HCT116 (cell line): ENCODE results near the gene POLR3H. TPM values are rescaled to one million over a fixed set of nuclear protein-coding genes. Genes with fewer than 3 reads are reported as not detected.

ENCODE experiments used
- ATAC-seq: fragments of 200-7000 bp; cut with Tn5 transposase; 2 replicates; pipeline ENCODE4 v1.9.1; 2020; ENCODE audit warnings: mild to moderate bottlenecking, moderate library complexity
- BruUV-seq: library from RNA; stranded (reverse); fragments of 400-500 nt; replicated peaks from 2 replicates; lab custom pipeline; 2021; lab: Mats Ljungman, UMichigan
- CTCF ChIA-PET: fragments of 300-600 bp; sonication (Branson Sonifier 250); formaldehyde crosslinking; loops from one replicate; lab custom pipeline; 2021; ENCODE audit warnings: antibody characterized with exemption; lab: Charles Lee
- POLR2A ChIA-PET: fragments of 300-600, 350-600 bp; sonication (Branson Sonifier 250); formaldehyde crosslinking; loops from one replicate; lab custom pipeline; 2021; ENCODE audit warnings: antibody characterized with exemption; lab: Charles Lee
- RAD21 ChIA-PET, 2 experiments: fragments of 300-600 bp; sonication (Branson Sonifier 250); formaldehyde crosslinking; loops; one replicate each; lab custom pipeline; 2023; ENCODE audit warnings: low total read pairs in 2 of 2; ENCODE audit not compliant: uncharacterized antibody in 2 of 2, unreplicated experiment in 2 of 2, low non-redundant PET in 1 of 2; lab: Charles Lee
- DNase-seq: peaks from one replicate; pipeline ENCODE4 v3.0.0-alpha.2; 2010; ENCODE audit warnings: low read depth, low spot score
- H2AFZ ChIP-seq: fragments of 200-600 bp; shearing (Covaris generic), sonication (generic); 2 replicates; pipeline ENCODE4 v1.6.1; 2017; ENCODE audit warnings: low read depth, mixed run types, mixed read lengths, antibody characterized with exemption, low read length; ENCODE audit not compliant: poor library complexity, severe bottlenecking
- H3K27ac ChIP-seq: 2 replicates; pipeline ENCODE4 v1.5.1; 2012; ENCODE audit warnings: low read depth, low read length
- H3K27me3 ChIP-seq: fragments of 200-600 bp; sonication (generic); 2 replicates; pipeline ENCODE4 v1.6.1; 2016; ENCODE audit warnings: mixed run types, low read length, mixed read lengths; ENCODE audit not compliant: insufficient read depth
- H3K36me3 ChIP-seq, 2 experiments: fragments of 200-500 bp in 1 of 2; fragments of 200-600 bp in 1 of 2; sonication (Bioruptor generic) in 1 of 2; sonication (generic) in 1 of 2; 2 replicates each; pipeline versions ENCODE4 v1.5.1 to v1.6.1; 2014 to 2016; ENCODE audit warnings: low read length in 2 of 2, inconsistent platforms in 1 of 2, mixed read lengths in 1 of 2, mixed run types in 1 of 2; ENCODE audit not compliant: insufficient read depth in 2 of 2, control insufficient read depth in 1 of 2
- H3K4me1 ChIP-seq, 2 experiments: fragments of 200-600 bp in 1 of 2; sonication (generic) in 1 of 2; 2 replicates each; pipeline versions ENCODE4 v1.5.1 to v1.6.1; 2012 to 2017; ENCODE audit warnings: low read length in 2 of 2, inconsistent platforms in 1 of 2, mild to moderate bottlenecking in 1 of 2, mixed read lengths in 1 of 2, mixed run types in 1 of 2, moderate library complexity in 1 of 2; ENCODE audit not compliant: insufficient read depth in 2 of 2, control insufficient read depth in 1 of 2
- H3K4me2 ChIP-seq: fragments of 200-600 bp; sonication (generic); 2 replicates; pipeline ENCODE4 v1.6.1; 2017; ENCODE audit warnings: mixed run types, low read length, mixed read lengths
- H3K4me3 ChIP-seq, 2 experiments: fragments of 200-600 bp in 1 of 2; sonication (generic) in 1 of 2; replicated peaks in 1 of 2; 2 replicates each; pipeline ENCODE4 v1.5.1; 2011 to 2016; ENCODE audit warnings: low read length in 2 of 2, control low read depth in 1 of 2, low read depth in 1 of 2, mild to moderate bottlenecking in 1 of 2, mixed read lengths in 1 of 2, mixed run types in 1 of 2
- H3K79me2 ChIP-seq: fragments of 200-600 bp; sonication (generic); 2 replicates; pipeline ENCODE4 v1.6.1; 2017; ENCODE audit warnings: mild to moderate bottlenecking, mixed run types, low read length, moderate library complexity, mixed read lengths; ENCODE audit not compliant: insufficient read depth
- H3K9ac ChIP-seq: fragments of 200-600 bp; sonication (generic); 2 replicates; pipeline ENCODE4 v1.6.1; 2016; ENCODE audit warnings: low read length, mixed read lengths
- H3K9me2 ChIP-seq: fragments of 200-600 bp; sonication (generic), shearing (Covaris generic); 2 replicates; pipeline ENCODE4 v1.6.1; 2017; ENCODE audit warnings: mixed run types, mild to moderate bottlenecking, moderate library complexity; ENCODE audit not compliant: insufficient read depth
- H3K9me3 ChIP-seq, 2 experiments: fragments of 200-500 bp in 1 of 2; fragments of 200-600 bp in 1 of 2; sonication (Bioruptor generic) in 1 of 2; sonication (generic) in 1 of 2; 2 replicates each; pipeline ENCODE4 v1.6.1; 2014 to 2017; ENCODE audit warnings: low read length in 2 of 2, mixed read lengths in 2 of 2, inconsistent platforms in 1 of 2, low read depth in 1 of 2, mild to moderate bottlenecking in 1 of 2, mixed run types in 1 of 2, moderate library complexity in 1 of 2; ENCODE audit not compliant: control insufficient read depth in 1 of 2, insufficient read depth in 1 of 2
- H4K20me1 ChIP-seq: fragments of 200-600 bp; sonication (generic), shearing (Covaris generic); 2 replicates; pipeline ENCODE4 v1.6.1; 2017; ENCODE audit warnings: mixed run types, mild to moderate bottlenecking, moderate library complexity; ENCODE audit not compliant: insufficient read depth
- ATF3 ChIP-seq: IDR thresholded peaks from 2 replicates; pipeline ENCODE4 v1.6.1; 2012
- CEBPB ChIP-seq: IDR thresholded peaks from 2 replicates; pipeline ENCODE4 v1.6.1; 2012; ENCODE audit warnings: low read depth
- EGR1 ChIP-seq: IDR thresholded peaks from 2 replicates; pipeline ENCODE4 v1.6.1; 2012; ENCODE audit warnings: low read depth
- ELF1 ChIP-seq: IDR thresholded peaks from 2 replicates; pipeline ENCODE4 v1.6.1; 2012; ENCODE audit warnings: low read depth, borderline replicate concordance
- POLR2AphosphoS5 ChIP-seq: IDR thresholded peaks from 2 replicates; pipeline ENCODE4 v1.6.1; 2011; ENCODE audit warnings: mild to moderate bottlenecking, low read depth, low read length, moderate library complexity
- SIN3A ChIP-seq: IDR thresholded peaks from 2 replicates; pipeline ENCODE4 v1.6.1; 2012; ENCODE audit warnings: low read depth
- intact Hi-C: fragments of 100-400 bp; cut with micrococcal nuclease; formaldehyde crosslinking; loops from 2 replicates; pipeline ENCODE4 v1.10.0; 2022
- total RNA-seq: library from RNA; stranded (reverse); gene quantifications from one replicate; pipeline ENCODE4 v1.2.1, GENCODE V29; 2021; ENCODE audit not compliant: unreplicated experiment
- TF ChIP-seq, protein P1 (sequence below), 3 experiments: fragments of 200-600 bp in 1 of 3; sonication (generic) in 1 of 3; IDR thresholded peaks in 2 of 3; conservative IDR thresholded peaks in 1 of 3; 2 replicates each; pipeline ENCODE4 v1.5.1; 2012 to 2017; ENCODE audit warnings: low read depth in 2 of 3, low read length in 2 of 3, antibody characterized with exemption in 1 of 3, borderline replicate concordance in 1 of 3, control low read depth in 1 of 3, mild to moderate bottlenecking in 1 of 3, mixed read lengths in 1 of 3, mixed run types in 1 of 3, moderate library complexity in 1 of 3; ENCODE audit not compliant: insufficient read depth in 1 of 3
- TF ChIP-seq, protein P2 (sequence below): IDR thresholded peaks from 2 replicates; pipeline ENCODE4 v1.6.1; 2012; ENCODE audit warnings: low read depth

The POLR3H gene
- total RNA-seq, 1 experiment from 2014 or later, result 62.1 TPM

DNA sequence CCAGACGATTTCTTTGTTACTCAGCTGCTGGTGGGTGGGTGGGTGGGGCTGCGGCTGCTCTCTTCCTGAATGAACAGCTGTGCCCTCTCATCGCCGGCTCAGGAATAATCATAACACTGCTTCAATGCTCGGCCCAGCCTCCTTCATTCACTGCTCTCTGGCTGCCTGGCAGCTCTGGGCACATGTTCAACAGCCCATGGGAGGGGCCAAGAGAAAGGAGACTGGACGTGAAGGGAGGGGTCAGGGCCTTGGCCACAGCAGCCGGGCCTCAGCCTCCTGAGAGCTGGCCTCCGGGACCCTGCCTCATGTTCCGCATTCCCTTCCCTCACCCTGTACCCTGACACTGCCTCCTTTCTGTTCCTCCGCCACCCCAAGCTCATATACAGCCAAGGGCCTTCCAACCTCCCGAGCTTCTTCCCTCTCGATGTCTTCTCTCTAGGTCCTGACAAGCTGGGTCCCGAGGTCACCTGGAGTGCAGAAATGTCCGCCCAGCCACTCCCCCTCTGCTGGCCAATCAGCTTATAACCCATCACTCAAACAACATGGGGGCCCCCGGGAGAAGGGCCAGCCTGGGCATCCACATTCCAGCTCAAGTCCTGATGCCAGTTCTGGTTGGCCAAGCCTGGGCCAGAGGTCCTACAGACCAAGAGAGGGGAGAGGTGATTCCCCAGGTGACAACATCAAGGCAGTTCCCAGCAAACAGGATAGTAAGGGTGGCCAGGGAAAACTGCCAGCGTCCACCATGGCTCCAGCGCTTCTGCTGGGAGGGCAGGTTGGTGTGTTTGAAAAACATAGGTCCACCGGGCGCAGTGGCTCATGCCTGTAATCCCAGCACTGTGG is 13.4 kb upstream of the POLR3H start:
- intact Hi-C loops, result no loop called here
- Histone ChIP-seq H3K9me2 (no peaks in the 10 kb centered on the region), H3K4me3 (no peak overlapping the region), H4K20me1 (no peaks in the 10 kb centered on the region), H3K4me1 (peaks cover 10 to 39% of the 10 kb centered on the region in 2 experiments; a peak in 3 of 4 replicates), H3K36me3 (no peaks in the 10 kb centered on the region), H3K27ac (no peak overlapping the region), H3K4me2 (peak overlapping the region; percentile 27; the same call in 1 of the 2 replicates), H3K27me3 (no peaks in the 10 kb centered on the region), H2AFZ (no peak overlapping the region), H3K9ac (no peak overlapping the region), H3K79me2 (no peaks in the 10 kb centered on the region), H3K9me3 (no peaks in the 10 kb centered on the region)
- ChIA-PET RAD21 (no interaction called here), CTCF (interaction anchor here (0.7 kb wide), 1 partner anchor 109 kb away, joined by 3 read pairs; no protein-coding TSS in a partner anchor), POLR2A (interaction anchor here (0.7 kb wide), 2 partner anchors 14 to 32 kb away, joined by 3 to 4 read pairs; partner anchors contain the start of gene PMM1)
- no peak for DNase-seq
- ATAC-seq, result no peak
- TF ChIP-seq CEBPB, result no peak
- no peak for TF ChIP-seq SIN3A
- TF ChIP-seq, protein P1, sequence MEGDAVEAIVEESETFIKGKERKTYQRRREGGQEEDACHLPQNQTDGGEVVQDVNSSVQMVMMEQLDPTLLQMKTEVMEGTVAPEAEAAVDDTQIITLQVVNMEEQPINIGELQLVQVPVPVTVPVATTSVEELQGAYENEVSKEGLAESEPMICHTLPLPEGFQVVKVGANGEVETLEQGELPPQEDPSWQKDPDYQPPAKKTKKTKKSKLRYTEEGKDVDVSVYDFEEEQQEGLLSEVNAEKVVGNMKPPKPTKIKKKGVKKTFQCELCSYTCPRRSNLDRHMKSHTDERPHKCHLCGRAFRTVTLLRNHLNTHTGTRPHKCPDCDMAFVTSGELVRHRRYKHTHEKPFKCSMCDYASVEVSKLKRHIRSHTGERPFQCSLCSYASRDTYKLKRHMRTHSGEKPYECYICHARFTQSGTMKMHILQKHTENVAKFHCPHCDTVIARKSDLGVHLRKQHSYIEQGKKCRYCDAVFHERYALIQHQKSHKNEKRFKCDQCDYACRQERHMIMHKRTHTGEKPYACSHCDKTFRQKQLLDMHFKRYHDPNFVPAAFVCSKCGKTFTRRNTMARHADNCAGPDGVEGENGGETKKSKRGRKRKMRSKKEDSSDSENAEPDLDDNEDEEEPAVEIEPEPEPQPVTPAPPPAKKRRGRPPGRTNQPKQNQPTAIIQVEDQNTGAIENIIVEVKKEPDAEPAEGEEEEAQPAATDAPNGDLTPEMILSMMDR (IDR thresholded peaks at IDR 0.05 in 2 of 3, conservative IDR thresholded peaks at IDR 0.05 in 1 of 3; ENCODE audit: borderline replicate concordance in 1 of 3, insufficient read depth in 1 of 3, low read depth in 2 of 3, low read length in 2 of 3), result no peak
- no peak for TF ChIP-seq EGR1
- TF ChIP-seq POLR2AphosphoS5, result no peak
- TF ChIP-seq, protein P2, sequence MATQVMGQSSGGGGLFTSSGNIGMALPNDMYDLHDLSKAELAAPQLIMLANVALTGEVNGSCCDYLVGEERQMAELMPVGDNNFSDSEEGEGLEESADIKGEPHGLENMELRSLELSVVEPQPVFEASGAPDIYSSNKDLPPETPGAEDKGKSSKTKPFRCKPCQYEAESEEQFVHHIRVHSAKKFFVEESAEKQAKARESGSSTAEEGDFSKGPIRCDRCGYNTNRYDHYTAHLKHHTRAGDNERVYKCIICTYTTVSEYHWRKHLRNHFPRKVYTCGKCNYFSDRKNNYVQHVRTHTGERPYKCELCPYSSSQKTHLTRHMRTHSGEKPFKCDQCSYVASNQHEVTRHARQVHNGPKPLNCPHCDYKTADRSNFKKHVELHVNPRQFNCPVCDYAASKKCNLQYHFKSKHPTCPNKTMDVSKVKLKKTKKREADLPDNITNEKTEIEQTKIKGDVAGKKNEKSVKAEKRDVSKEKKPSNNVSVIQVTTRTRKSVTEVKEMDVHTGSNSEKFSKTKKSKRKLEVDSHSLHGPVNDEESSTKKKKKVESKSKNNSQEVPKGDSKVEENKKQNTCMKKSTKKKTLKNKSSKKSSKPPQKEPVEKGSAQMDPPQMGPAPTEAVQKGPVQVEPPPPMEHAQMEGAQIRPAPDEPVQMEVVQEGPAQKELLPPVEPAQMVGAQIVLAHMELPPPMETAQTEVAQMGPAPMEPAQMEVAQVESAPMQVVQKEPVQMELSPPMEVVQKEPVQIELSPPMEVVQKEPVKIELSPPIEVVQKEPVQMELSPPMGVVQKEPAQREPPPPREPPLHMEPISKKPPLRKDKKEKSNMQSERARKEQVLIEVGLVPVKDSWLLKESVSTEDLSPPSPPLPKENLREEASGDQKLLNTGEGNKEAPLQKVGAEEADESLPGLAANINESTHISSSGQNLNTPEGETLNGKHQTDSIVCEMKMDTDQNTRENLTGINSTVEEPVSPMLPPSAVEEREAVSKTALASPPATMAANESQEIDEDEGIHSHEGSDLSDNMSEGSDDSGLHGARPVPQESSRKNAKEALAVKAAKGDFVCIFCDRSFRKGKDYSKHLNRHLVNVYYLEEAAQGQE, result no peak
- TF ChIP-seq ATF3, result no peak
- no peak for TF ChIP-seq ELF1
- no TSS peak for BruUV-seq
